ENCODE results near the gene EPHA8. TPM values are rescaled to one million over a fixed set of nuclear protein-coding genes. Genes with fewer than 3 reads are reported as not detected.

EPHA8 gene
- polyA plus RNA-seq, 6 donors from 2014 or later, result not detected

DNA sequence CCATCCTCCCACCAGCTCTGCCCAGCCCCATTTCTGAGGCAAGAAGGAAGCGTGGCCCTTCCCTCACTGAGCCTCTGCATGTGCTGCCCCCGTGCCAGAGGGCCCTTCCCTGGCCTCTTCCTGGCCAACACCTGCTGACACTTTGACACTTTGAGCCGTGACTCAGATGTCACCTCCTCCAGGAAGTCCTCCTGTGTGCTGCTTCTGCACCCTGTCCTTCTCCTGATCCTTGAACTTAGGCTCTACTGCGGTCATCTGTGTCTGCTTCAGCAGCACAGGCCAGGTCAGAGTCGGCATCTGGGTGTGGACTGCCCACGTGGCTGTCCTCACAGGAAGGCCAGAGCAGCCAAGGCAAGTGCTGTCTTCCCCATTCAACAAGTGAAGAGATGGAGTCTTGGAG lies 19.6 kb upstream of the EPHA8 start:
- Mint-ChIP-seq H3K4me3 (no peak overlapping the region), H3K36me3 (no peaks in the 10 kb centered on the region), H3K4me1 (peaks cover 10 to 25% (median 16%) of the 10 kb centered on the region in 3 donors), H3K9me3 (no peaks in the 10 kb centered on the region), H3K27me3 (peaks cover 8 to 30% (median 24%) of the 10 kb centered on the region in 3 donors), H3K27ac (no peak overlapping the region)
- ATAC-seq (ENCODE audit: low read depth in 2 of 2), result no peak
- no peak for DNase-seq

DNA sequence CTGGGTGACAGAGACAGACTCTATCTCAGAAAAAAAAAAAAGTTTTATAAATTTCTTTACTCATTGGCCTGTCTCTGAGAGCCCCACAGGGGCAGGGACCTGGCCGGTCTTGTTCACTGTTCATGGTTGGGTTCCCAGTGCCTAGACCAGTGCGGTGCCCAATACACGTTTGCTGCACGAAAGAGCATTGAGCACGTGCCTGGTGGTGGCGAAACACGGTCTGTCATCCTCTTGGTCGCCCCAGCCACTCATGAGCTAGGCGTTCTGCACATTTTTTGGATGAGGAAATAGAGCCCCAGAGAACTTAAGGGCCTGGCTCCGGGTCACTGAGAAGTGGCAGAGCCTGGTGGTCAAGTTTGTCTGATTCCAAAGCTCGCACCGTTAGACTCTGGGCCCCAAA lies 18.7 kb upstream of the EPHA8 start:
- Mint-ChIP-seq H3K4me3 (no peak overlapping the region), H3K27me3 (peaks cover 12 to 39% (median 32%) of the 10 kb centered on the region in 3 donors), H3K4me1 (peaks cover 4 to 17% (median 7%) of the 10 kb centered on the region in 3 donors), H3K9me3 (no peaks in the 10 kb centered on the region), H3K36me3 (no peaks in the 10 kb centered on the region), H3K27ac (no peak overlapping the region)
- ATAC-seq (ENCODE audit: low read depth in 2 of 2) (no peak), DNase-seq (no peak)

DNA sequence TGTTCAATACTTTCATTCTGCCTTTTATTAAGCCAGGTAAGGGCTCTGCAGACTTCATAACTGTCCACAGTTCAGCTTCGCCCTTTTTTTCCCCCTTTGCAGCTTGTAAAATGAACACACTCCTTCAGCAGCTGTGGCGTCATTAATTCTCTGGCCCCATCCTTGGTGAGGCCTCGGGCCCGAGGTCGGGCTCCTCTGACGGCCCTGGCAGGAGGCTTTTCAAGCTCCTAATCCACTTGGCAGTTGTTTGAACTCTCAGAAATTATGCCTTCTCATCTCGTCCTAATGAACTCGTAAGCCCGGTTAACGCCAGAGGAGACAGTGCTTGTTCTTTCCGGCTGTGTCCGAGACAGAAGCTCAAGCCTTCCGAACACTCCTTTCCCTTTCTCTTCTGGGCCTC lies 18.1 kb upstream of the EPHA8 start:
- H3K27me3 Mint-ChIP-seq, result peaks cover 16 to 45% (median 38%) of the 10 kb centered on the region in 3 donors
- H3K36me3 Mint-ChIP-seq, result no peaks in the 10 kb centered on the region
- no peak overlapping the region for H3K4me3 Mint-ChIP-seq
- H3K4me1 Mint-ChIP-seq, result peaks cover 2 to 12% (median 4%) of the 10 kb centered on the region in 3 donors
- DNase-seq (no peak), ATAC-seq (ENCODE audit: low read depth in 2 of 2) (no peak)
- no peaks in the 10 kb centered on the region for H3K9me3 Mint-ChIP-seq
- H3K27ac Mint-ChIP-seq, result no peak overlapping the region

DNA sequence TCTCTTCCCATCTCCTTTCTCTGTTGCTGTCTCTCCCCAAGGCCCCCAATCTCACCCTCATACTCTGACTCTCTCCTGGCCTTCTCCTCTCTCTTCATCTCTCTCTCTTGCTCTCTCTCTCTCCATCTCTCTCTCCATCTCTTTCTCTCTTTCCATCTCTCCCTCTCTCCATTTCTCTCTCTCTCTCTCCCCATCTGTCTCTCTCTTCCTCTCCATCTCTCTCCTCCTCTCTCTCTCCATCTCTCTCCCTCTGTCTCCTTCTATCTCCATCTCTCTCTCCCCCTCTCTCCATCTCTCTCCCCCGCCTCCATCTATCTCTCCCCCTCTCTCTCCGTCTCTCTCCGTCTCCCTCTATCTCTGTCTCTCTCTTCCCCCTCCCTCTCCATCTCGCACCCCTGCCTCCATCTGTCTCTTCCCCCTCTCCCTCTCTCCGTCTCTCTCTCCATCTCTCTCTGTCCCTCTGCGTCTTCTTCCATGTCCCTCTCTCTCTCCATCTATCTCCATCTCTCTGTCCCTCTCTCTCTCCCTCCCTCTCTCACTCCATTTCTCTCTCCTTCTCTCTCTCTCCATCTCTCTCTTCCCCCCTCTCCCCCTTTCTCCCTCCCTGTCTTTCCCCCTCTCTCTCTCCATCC lies 16.0 kb upstream of the EPHA8 start:
- H3K36me3 Mint-ChIP-seq, result no peaks in the 10 kb centered on the region
- H3K4me1 Mint-ChIP-seq, result peaks cover 0 to 5% (median 0%) of the 10 kb centered on the region in 3 donors
- no peak overlapping the region for H3K4me3 Mint-ChIP-seq
- no peaks in the 10 kb centered on the region for H3K9me3 Mint-ChIP-seq
- H3K27ac Mint-ChIP-seq, result peak overlapping the region in 1 of 6 donors; percentile 63
- DNase-seq (no peak), ATAC-seq (ENCODE audit: low read depth in 2 of 2) (no peak)
- H3K27me3 Mint-ChIP-seq, result peaks cover 27 to 56% (median 55%) of the 10 kb centered on the region in 3 donors

DNA sequence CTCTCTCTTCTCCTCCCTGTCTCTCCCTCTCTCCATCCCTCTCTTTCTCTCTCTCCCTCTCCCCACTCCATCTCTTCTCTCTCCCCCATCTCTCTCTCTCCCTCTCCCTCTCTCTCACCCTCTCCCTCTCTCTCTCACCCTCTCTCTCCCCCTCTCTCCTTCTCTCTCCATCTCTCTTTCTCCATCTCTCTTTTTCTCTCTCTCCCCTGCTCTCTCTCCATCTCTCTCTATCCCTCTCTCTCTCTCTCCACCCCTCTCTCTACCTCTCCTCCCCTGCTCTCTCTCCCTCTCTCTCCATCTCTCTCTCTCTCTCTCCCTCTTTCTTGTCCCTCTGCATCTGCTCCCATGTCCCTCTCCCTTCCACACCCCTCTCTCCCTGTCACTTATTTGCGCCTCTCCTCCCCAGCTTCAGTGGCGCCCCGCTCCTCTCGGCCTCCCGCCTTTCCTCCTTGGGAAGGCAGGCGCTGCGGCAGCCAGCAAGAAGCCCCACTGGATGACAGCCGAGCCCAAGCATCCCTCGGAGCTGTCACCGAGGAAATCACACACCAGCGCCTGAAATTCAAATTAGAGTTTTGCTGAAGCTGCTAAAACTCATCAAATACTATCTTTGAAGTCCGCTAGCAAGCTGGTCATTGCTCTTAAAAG lies 15.3 kb upstream of the EPHA8 start:
- Mint-ChIP-seq H3K9me3 (no peaks in the 10 kb centered on the region), H3K36me3 (no peaks in the 10 kb centered on the region), H3K4me1 (peaks cover 0 to 5% (median 0%) of the 10 kb centered on the region in 3 donors), H3K27ac (peak overlapping the region in 1 of 6 donors; percentile 85), H3K27me3 (peaks cover 27 to 63% (median 61%) of the 10 kb centered on the region in 3 donors), H3K4me3 (no peak overlapping the region)
- ATAC-seq (ENCODE audit: low read depth in 2 of 2) (no peak), DNase-seq (no peak)

DNA sequence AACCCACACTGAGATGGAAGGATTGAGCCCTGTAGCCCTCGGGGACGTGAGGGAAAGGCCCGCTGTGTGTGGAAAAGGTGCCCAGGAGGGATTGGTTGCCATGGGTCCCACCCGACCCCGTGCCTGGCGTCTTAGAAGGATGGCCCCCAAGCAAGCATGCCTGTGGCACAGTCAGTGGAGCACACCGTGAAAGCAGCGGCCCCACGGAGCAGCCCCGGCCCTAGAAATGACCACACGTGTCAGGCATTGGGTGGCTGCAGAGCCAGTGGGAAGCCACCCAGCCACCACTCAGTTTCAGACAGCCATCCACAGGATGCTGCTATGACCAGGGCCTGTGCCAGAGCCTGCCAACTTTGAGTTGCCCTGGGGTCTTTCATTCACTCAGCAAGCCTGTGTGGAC lies 13.3 kb upstream of the EPHA8 start:
- no peak for ATAC-seq (ENCODE audit: low read depth in 2 of 2)
- no peak for DNase-seq
- Mint-ChIP-seq H3K27me3 (peaks cover 38 to 80% (median 78%) of the 10 kb centered on the region in 3 donors), H3K9me3 (no peaks in the 10 kb centered on the region), H3K27ac (no peak overlapping the region), H3K4me3 (no peak overlapping the region), H3K4me1 (peaks cover 4 to 5% (median 4%) of the 10 kb centered on the region in 3 donors), H3K36me3 (no peaks in the 10 kb centered on the region)

DNA sequence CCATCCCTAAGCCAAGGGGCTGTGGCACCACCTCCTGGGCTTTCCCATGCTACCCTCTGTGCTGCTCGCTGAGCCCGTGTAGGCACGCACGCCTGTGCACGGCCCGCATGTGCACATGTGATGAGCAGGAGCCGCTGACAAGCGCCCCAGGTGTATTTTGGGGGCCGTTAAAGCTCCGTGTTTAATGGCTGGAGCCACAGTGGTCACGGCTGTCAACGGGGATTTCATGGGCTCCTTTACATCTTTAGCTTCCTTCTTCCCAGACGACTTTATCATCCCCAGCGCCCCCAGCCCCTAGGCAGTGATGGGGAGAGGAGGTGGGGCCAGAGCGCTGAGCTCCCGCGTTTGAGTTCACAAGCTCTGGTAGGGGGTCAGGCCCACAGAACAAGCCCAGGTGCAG lies 11.7 kb upstream of the EPHA8 start:
- Mint-ChIP-seq H3K4me3 (no peak overlapping the region), H3K27me3 (peaks cover 45 to 93% (median 83%) of the 10 kb centered on the region in 3 donors), H3K36me3 (no peaks in the 10 kb centered on the region), H3K9me3 (no peaks in the 10 kb centered on the region), H3K4me1 (peaks cover 4 to 5% (median 5%) of the 10 kb centered on the region in 3 donors), H3K27ac (no peak overlapping the region)
- DNase-seq (no peak), ATAC-seq (ENCODE audit: low read depth in 2 of 2) (no peak)

DNA sequence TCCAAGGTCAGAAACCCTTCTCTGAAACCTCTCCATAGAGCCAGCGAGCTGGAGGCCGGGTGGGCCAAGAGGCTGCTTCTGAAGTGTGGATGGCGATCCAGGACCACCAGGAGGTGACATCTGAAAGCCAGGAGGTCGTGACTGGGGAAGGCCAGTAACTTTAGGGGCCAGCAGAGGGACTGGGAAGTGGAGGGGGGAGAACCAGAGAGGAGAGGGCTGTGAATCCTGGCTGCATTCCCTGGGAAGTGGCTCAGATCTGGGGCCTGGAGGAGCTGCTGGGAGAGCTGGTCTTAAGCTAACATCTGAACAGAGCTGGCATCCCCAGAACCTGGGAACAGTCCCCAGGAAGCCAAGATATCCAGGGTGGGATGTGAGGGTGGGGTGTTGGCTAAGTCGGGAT lies 11.3 kb upstream of the EPHA8 start:
- no peaks in the 10 kb centered on the region for H3K36me3 Mint-ChIP-seq
- DNase-seq, result no peak
- no peaks in the 10 kb centered on the region for H3K9me3 Mint-ChIP-seq
- H3K4me1 Mint-ChIP-seq, result peaks cover 4 to 5% (median 5%) of the 10 kb centered on the region in 3 donors
- no peak overlapping the region for H3K4me3 Mint-ChIP-seq
- H3K27me3 Mint-ChIP-seq, result peaks cover 45 to 93% (median 83%) of the 10 kb centered on the region in 3 donors
- ATAC-seq (ENCODE audit: low read depth in 2 of 2), result no peak
- H3K27ac Mint-ChIP-seq, result no peak overlapping the region

DNA sequence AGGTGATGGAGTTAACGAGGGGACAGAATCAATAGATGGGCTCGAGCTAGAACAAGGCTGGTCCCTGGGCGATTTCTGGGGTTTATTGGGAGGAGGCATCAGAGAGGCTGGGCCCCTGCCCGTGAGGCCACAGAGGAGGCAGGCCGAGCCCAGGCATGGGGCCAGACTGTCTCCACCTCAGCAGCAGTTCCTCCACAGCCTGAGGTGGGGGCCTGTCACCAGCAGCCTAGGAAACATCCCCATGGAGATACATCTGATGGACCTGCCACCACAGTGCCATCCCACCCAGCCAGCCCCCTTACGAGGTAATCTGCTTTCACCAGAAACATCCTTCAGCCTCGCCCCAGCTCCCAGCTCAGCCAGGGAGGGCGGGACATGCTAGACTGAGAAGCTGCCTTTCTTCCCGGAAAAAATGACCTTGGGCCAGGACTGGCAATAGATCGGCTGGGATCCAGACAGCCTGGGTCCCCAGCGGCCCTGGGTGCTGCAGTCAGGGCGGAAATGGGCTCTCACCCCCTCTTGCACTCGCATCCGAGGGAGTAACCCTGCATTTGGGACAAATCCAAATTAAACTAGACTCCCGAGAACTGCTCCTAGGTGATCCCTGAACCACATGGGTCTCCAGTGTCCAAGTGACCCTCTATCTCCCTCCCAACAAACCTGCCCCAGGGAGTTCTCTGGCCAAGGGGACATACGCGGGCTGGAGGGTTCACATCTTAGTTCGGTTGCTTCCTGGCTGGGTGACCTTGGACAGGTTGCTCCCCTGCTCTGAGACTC lies 10.0 kb upstream of the EPHA8 start:
- DNase-seq (no peak), ATAC-seq (ENCODE audit: low read depth in 2 of 2) (no peak)
- Mint-ChIP-seq H3K4me3 (no peak overlapping the region), H3K9me3 (no peaks in the 10 kb centered on the region), H3K36me3 (no peaks in the 10 kb centered on the region), H3K4me1 (peaks cover 0 to 5% (median 4%) of the 10 kb centered on the region in 3 donors), H3K27ac (no peak overlapping the region), H3K27me3 (peaks cover 51 to 89% (median 80%) of the 10 kb centered on the region in 3 donors)

DNA sequence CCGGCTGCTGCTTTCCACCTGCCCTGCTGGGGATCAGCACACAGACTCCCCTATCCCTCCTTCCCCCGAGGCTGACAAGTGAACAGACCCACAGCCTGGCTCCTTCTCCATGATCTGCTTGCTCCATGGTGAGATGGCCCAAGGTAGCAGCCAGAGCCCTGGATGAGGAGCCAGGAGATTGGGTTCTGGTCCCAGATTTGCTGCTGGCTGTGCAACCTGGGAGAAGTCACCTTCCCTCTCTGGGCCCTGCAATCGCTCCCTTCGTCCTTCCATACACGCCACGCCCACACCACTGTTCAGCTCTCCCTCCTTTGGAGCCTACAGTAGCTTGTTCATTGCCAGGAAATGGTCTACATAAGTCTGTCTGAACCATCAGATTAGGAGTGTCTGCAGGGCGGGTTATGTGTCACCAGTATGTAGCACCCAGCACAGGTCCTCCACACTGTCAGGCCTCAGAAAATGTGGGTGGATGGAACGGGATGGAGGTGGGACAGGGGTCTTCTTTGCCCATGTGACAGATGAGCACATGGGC lies 9.2 kb upstream of the EPHA8 start:
- Mint-ChIP-seq H3K27me3 (peaks cover 48 to 84% (median 77%) of the 10 kb centered on the region in 3 donors), H3K4me3 (no peak overlapping the region), H3K36me3 (no peaks in the 10 kb centered on the region), H3K27ac (no peak overlapping the region), H3K4me1 (peaks cover 0 to 5% (median 4%) of the 10 kb centered on the region in 3 donors), H3K9me3 (no peaks in the 10 kb centered on the region)
- DNase-seq (no peak), ATAC-seq (ENCODE audit: low read depth in 2 of 2) (no peak)

DNA sequence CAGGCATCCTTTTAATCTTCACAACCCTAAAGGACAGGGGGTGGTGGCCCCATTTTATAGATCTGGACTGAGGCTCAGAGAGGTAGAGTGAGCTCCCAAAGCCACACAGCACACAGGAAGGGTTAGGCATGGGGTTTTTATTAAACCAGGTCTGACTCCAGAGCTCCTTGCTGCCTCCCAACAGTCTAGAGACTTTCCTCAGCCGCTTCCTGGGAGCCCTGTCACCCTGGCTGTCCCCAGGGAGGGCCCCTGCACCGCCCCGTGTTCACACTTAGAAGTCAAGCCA lies 8.0 kb upstream of the EPHA8 start:
- Mint-ChIP-seq H3K4me3 (no peak overlapping the region), H3K9me3 (no peaks in the 10 kb centered on the region), H3K36me3 (no peaks in the 10 kb centered on the region), H3K4me1 (peaks cover 0 to 5% (median 4%) of the 10 kb centered on the region in 3 donors), H3K27me3 (peaks cover 53 to 84% (median 77%) of the 10 kb centered on the region in 3 donors), H3K27ac (peak overlapping the region in 1 of 6 donors; percentile 66)
- ATAC-seq (ENCODE audit: low read depth in 2 of 2) (no peak), DNase-seq (no peak)

DNA sequence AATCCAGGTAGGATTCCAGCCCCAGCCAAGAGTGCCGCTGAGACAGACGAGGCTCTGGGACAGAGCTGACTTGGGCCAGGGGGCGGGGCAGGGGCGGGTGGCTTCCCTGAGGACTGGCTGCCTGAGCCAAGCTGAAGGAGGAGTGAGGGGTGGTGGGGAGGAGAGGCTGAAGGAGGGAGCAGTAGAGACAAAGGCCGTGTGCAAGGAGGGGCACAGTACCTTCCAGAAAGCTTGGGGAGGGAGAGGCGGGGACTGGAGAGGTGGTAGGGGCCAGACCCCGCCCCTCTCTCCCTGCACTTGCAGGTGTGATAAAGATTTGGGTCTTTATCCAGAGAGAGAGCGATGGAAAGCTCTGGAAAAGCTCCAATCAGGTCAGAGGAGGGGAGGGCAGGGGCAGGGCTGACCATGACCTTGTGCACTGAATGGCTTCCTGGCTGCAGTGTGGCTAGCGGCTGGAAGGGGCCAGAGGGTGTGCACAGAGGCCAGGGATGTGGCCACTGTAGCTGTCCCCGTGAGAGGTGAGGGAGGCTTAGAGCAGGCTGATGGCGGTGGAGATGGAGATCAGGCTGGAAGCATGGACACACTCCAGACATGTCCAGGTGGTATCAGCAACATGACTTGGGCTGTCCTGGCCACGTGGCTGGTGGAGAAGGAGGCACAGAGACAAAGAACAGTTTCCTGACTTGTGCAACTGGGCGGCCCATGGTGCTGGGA lies 6.7 kb upstream of the EPHA8 start:
- H3K27ac Mint-ChIP-seq, result peak overlapping the region in 1 of 6 donors; percentile 56
- no peak for ATAC-seq (ENCODE audit: low read depth in 2 of 2)
- peaks cover 0 to 5% (median 4%) of the 10 kb centered on the region in 3 donors for H3K4me1 Mint-ChIP-seq
- no peaks in the 10 kb centered on the region for H3K36me3 Mint-ChIP-seq
- peaks cover 55 to 84% (median 81%) of the 10 kb centered on the region in 3 donors for H3K27me3 Mint-ChIP-seq
- DNase-seq, result no peak
- H3K9me3 Mint-ChIP-seq, result no peaks in the 10 kb centered on the region
- H3K4me3 Mint-ChIP-seq, result no peak overlapping the region

DNA sequence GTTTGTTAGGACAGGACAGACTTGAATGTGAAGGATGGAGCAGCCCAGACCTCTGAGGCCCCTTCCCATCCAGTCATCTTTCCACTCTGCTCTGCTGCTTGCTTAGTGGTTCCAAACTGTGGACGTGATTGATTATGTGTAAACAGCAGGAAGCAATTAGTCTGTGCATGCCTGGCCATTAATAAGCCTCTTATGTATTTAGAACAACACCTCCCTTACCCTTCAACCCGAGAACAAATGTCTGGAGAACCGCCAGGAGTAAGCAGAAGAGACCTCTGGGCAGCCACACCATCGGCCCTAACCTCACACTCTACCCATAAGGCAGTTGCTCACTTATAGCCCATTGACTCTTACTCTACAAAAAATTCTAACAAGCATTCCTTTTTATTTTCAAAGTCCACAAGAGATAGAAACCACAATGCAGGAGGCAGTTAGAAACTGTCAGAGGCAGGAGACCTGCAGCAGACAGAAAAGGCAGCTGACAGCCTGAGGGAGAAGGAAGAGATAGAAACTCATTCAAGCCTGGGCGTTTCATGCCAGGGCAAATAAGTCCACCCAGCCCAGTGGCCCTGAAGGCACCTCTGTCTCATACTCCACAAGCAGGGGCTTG lies 5.8 kb upstream of the EPHA8 start:
- DNase-seq (no peak), ATAC-seq (ENCODE audit: low read depth in 2 of 2) (no peak)
- peaks cover 61 to 88% (median 87%) of the 10 kb centered on the region in 3 donors for H3K27me3 Mint-ChIP-seq
- peak overlapping the region in 2 of 6 donors; percentile 2 to 33 for H3K27ac Mint-ChIP-seq
- H3K4me1 Mint-ChIP-seq, result peaks cover 0 to 5% (median 4%) of the 10 kb centered on the region in 3 donors
- no peaks in the 10 kb centered on the region for H3K36me3 Mint-ChIP-seq
- no peaks in the 10 kb centered on the region for H3K9me3 Mint-ChIP-seq
- H3K4me3 Mint-ChIP-seq, result no peak overlapping the region
